Activated CD8-positive, alpha-beta memory T cell treated with anti-CD3 and anti-CD28 coated beads for 24 hours (primary cell): ENCODE results near the gene FAM107B.

Source experiments
- DNase-seq: peaks from one replicate; pipeline ENCODE4 v3.0.0-alpha.2; 2020

The FAM107B gene

GRCh38 chr10:14775656-14776055 is 959 bp upstream of the FAM107B start:
- DNase-seq = no peak

- no peak for DNase-seq
Measured at GRCh38 chr10:14774214-14774580, 500 bp downstream of the FAM107B start.

- no peak for DNase-seq
Measured at GRCh38 chr10:14773551-14774213, 1.0 kb downstream of the FAM107B start.

DNA sequence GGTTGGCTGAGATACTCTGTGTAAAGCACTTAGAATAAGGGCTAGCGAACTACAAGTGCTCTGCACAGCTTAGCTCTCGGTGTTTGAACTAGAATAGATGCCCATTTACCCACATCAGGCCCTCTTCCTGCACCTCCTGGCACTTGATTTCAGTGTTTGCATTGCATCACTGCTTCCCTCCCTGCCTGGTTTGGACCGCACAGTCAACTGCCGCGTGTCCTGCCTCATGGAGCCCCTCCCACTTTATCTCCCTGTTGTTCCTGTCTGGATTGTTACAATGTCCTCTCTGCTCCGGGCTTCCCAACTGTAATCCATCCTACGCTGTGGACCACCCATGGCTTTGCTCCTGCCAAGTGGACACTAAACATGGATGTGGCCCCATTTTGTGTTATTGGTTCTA is 2.3 kb downstream of the FAM107B start:
- no peak for DNase-seq

DNA sequence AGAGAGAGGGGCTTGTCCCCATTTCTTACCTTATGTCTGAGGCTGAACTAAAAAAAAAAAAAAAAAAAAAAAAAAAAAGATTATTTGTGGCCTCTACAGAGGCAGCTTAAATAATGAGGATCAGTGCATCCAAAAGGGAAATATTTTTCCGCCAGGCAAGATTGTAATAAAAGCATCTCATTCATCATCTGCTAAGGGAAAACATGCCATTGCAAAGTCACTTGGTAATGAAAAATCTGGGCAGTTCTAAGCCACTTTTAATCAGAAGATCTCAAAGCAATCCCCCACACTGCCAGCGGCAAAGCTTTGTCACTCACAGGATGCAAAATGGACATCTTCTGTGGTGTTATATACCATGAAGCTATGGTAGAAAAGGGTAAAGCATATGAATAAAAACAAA is 3.8 kb downstream of the FAM107B start:
- no peak for DNase-seq

DNA sequence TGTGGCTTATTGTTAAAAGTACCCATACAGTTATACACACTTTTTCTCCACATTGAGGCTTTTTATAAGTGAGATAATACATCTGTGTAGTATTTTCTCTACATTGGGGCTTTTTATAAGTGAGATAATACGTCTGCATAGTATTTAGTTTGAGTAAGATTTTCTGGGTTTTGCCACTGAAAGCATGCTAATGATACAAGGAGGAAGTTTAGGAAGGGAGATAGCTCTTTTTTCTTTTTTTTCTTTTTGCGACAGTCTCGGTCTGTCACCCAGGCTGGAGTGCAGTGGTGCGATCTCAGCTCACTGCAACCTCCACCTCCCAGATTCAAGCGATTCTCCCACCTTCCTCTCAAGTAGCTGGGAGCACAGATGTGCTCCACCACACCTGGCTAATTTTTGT is 13.3 kb downstream of the FAM107B start:
- no peak for DNase-seq

DNA sequence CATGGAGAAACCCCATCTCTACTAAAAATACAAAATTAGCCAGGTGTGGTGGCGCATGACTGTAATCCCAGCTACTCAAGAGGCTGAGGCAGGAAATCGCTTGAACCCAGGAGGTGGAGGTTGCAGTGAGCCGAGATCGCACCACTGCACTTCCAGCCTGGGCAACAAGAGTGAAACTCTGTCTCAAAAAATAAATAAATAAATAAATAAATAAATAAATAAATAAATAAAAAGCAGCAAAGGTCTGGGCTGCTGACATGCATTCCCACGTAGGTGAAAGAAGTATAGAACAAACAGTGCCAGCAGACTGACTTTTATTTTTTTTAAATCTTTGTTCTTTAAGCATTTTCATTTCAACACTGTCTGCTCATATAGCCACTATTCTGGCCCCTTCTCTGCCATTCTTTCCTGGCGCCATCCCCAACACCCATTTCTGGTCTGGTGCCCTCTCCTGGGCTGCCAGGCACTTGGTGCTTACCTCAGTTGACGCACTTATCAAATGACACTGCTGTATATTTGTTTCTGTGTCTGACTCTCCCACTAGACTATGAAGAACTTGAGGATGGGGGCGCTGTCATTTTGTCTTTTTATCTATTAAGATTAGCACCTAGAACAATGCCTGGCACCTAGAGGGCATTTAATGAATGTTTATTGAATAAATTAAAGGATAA is 15.6 kb downstream of the FAM107B start:
- DNase-seq = no peak

DNA sequence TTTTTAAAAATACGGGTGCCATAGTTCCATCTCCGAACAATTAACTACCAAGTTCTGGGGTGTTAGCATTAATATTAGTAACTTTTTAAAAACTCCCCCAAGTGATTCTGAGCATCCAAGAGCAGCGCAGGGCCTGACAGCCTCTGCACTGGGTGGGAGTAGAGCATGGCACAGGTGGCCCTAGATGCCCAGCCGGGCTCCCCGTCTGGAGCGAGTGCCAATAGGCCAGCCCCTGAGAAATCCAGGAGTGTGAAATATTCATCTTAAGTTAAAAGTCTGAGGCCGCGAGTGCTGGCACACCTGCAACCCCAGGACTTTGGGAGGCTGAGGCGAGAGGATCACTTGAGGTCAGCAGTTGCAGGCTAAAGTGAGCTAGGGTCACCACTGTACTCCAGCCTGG is 16.2 kb downstream of the FAM107B start:
- DNase-seq = no peak

DNA sequence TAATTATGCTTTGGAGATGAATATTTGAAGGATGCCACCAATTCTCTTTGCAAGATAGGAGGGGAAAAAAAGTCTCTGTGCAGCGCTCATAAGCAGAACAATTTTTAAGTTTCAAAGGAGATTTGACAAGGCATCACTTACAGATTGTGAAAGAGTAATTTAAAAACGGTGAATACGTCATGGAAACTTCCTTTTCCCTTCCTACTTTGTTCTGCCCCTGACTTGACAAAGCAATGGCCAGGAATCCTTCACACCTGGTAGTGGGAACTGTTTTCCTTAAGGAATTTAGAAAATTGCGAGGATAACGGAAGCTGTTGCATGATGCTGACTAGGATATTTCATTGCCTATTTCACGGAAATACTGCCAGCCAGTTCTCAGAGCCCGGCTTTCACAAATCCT is 16.7 kb downstream of the FAM107B start:
- DNase-seq = no peak

DNA sequence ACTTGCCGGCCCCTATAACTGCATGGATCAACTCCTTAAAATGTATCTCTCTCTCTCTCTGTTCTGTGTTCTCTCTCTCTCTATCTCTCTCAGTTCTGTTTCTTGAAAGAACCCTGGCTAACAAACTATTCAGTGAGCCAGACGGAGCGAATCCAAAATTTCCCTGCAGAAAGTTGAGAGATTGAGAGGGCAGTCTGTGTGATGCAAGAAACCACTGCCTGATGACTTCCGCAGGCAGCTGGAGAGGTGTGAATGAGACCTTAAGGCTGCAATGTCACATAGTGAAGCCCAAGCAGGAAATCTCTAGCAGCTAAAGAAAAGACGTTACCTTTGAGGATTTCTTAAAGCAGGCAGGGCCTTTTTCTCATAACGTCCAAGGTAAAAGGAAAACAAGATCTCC is 17.3 kb downstream of the FAM107B start:
- DNase-seq = no peak

- DNase-seq = no peak
Measured at GRCh38 chr10:14753441-14753840, 21.3 kb downstream of the FAM107B start.

DNA sequence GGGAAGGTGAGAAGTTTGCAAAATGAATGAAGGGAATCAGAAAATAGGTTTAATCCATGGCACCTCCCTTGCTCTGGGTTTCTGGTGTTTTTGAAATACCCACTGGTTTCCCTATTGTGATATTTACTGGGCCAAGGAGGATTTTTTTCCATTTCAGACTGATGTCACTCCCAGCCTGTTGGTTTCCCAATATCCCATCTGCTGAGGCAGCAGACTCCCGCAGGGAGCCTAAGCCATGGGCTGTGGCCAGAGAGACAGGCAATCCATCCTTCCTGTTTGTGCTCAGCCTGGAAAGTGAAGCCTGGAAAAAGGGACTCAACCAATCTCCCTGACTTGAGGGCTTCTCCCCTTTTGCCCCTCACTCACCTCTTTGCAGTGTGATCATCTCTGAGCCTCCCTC is 22.8 kb downstream of the FAM107B start:
- no peak for DNase-seq

DNA sequence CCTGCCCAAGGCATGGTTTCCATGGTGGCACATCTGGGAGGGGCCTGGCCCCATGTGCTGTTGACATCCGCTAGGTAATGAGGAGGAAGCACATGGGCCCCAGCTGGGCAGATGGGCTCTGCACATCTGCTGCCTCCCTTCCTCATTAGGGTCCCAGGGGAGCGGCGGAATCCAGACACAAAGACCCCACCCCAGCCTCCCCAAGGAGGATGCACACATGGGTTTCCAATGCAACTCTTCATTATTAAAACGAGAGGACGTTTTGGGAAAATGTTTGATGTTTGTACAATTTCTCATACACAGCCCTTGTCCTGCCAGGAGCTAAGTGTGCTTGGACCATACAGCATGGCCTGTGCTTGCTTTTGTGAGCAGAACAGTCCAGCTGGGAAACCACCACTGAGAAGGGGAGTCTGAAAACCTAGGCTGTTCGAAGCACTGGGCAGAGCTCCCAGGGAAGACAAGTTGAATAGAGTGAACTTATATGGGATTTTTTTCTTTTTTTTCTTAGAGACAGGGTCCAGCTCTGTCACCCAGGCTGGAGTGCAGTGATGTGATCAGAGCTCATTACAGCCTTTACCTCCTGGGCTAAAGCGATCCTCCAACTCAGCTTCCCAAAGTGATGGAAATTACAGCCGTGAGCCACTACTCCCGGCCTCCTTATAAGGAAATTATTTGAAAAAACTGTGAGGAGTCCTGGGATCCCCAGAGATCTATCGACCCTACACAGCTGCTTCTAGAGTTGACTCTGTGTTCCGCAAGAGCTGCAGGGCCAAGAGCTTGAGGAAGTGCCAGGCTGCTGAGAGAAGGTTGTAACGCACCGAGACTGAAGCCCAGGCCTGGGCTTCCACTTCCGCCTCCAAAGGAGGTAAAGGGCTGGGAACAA is 23.4 kb downstream of the FAM107B start:
- no peak for DNase-seq

DNA sequence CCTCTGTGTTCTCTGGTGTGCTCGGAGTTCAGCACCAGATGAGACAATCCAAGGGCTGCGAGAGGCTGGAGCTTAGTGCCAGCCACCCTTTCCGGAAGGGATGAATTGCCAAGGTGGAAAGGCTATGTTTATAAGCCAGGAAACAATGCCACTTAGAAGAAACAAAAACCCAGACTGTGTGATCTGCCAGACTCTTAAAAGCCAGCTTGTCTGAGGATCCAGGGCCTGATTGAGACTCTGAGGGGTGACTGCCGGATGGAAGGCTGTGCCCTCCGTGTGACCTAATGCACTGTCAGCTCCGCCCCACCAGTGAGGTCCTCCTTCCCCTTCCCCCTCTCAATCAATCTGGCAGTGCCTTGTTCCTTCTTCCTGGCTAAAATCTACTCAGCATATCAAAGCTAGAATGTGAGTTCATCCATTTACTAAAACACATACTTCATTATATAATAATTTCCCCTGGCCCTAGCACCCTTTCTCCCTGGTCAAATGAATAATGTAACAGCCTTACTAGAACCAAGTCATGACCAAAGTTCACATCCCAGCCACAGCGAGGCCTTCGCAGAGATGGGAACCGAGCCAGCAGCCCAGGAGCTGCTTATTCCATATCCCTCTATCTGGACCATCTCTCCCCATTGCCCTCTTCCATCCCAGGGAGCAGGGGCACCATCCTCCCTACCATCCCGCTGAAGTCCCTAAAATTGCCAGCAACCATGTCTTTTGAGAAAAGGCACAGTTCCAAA is 25.5 kb downstream of the FAM107B start:
- DNase-seq = no peak

- DNase-seq = no peak
Measured at GRCh38 chr10:14748441-14748840, 26.3 kb downstream of the FAM107B start.

DNA sequence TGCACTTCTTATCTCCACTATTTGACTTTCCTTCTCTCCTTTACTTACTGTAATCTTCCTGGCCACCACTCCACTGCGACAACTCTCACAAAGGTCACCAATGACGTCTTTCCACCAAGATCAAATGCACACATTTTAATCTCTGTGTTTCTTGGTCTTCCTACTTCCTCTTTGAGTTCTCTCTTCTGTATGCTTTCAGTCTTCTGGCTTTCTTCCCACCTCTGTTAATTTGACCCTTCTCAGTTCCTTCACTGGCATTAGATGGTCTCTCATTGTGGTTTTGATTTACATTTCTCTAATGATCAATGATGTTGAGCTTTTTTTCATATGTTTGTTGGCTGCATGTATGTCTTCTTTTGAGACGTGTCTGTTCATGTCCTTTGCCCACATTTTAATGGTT is 31.9 kb downstream of the FAM107B start:
- DNase-seq = no peak

DNA sequence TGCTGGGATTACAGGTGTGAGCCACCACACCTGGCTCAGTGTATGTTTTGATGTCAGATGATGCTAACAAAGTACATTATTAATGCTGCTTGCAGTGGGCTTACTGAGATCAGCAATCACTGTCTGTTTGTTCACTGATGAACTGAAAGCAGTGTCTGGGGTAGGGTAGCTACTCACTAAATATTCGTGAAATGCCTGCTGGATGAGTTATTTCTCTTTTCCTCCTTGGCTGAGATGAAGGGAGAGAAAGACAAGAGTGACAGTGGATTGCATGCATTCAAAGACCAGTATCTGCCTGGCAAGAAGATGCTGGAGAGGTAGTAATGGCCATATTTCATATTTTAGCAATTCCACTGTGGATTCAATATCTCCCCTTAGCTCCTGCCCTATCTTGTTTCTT is 32.3 kb downstream of the FAM107B start:
- DNase-seq = no peak

DNA sequence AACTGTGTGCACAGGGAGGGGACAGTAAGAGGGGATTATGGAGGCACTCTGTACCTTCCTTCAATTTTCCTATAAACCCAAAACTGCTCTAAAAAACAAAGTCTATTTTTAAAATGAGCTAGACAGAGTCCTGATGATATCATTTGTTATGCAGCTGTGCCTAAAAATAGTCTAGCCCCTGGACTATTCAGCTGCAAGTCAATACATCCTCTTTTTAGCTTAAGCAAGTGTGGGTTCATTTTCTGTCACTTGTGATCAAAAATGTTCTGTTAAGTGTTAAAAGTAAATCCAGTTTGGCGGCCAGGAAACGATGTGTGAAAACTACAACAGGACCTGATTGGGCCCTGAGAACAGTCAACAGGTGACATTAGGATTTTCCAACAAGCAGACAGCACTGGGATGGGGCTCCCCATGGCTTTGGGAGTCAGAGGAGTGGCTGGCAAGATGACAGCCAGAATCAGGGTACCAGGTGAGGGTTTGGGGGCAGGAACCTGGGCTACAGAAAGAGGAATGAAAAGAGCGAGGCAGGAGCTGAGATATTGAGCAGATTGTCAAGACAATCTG is 33.9 kb downstream of the FAM107B start:
- DNase-seq = no peak

- DNase-seq = no peak
Measured at GRCh38 chr10:14737808-14738545, 36.7 kb downstream of the FAM107B start.

GRCh38 chr10:14736600-14737081 is 38.1 kb downstream of the FAM107B start:
- no peak for DNase-seq

GRCh38 chr10:14736043-14736442 is 38.7 kb downstream of the FAM107B start:
- DNase-seq = no peak

DNA sequence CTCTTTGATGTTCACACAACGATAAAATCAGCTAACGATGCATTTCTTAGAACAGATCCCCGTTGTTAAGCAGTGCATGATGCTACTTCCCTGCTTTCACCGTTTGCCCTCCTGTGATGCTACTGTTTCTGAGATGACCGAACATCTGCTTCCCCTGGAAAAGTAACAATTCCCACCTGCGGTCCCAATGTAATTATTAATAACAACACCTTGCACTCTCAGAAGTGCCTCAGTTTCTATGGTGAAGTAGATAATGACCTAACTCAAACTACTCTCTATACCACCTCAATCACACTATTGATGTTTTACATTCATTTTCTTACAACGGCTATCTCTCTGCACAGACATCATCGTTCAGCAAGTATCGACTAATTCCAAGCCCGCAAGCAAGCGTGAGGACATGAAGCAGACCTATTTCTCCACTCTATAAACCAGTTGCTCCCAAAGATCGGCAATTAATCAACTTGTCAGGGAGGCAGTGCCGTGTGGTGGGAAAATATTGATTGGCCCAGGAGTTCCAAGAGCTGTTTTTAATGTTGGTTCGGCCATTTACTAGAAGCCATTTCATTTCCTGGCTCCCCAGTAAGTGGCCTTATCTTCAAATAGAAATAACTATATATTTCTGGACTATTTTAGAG is 42.7 kb downstream of the FAM107B start:
- DNase-seq = no peak
